Measurements from ENCODE around the gene P2RX4. TPM values are rescaled to one million over a fixed set of nuclear protein-coding genes. Genes with fewer than 3 reads are reported as not detected.

Gene P2RX4
- polyA plus RNA-seq, 3 donors: 61.8 to 87.7 (median 74.7) TPM

- Histone ChIP-seq H3K27ac (ENCODE audit: low read depth in 1 of 2, low read length in 2 of 2) (peak overlapping the region; percentile 1 to 31), H3K36me3 (replicated peaks in 1 of 2; ENCODE audit: control insufficient read depth in 1 of 2, insufficient read depth in 2 of 2, low read length in 2 of 2) (peaks cover 60 to 83% of the 10 kb centered on the region in 2 donors), H3K9ac (ENCODE audit: insufficient read depth, low read length, poor library complexity, severe bottlenecking) (no peak overlapping the region), H3K4me2 (replicated peaks; ENCODE audit: extremely low read depth, low read length, poor library complexity, severe bottlenecking) (no peak overlapping the region), H3K79me2 (ENCODE audit: insufficient read depth, low read length) (peaks cover 11% of the 10 kb centered on the region), H3K4me1 (ENCODE audit: control insufficient read depth in 1 of 2, insufficient read depth in 2 of 2, low read length in 2 of 2) (peaks cover 13 to 17% of the 10 kb centered on the region in 2 donors), H4K20me1 (ENCODE audit: insufficient read depth, low read length) (peaks cover 9% of the 10 kb centered on the region), H2AFZ (ENCODE audit: insufficient read depth, low read depth, low read length, poor library complexity, severe bottlenecking) (no peak overlapping the region), H3K27me3 (ENCODE audit: control insufficient read depth in 2 of 2, insufficient read depth in 2 of 2, low read length in 2 of 2) (no peaks in the 10 kb centered on the region), H3K4me3 (replicated peaks in 1 of 3; ENCODE audit: low read depth in 2 of 3, low read length in 3 of 3) (no peak overlapping the region), H3K9me3 (replicated peaks in 1 of 2; ENCODE audit: control insufficient read depth in 1 of 2, insufficient read depth in 1 of 2, low read length in 2 of 2) (no peaks in the 10 kb centered on the region)
- intact Hi-C loops (cut with micrococcal nuclease): loop anchor here in 1 of 2 donors (5.0 kb wide), 1 partner anchor 161 kb away; no protein-coding TSS in a partner anchor
- no peaks in the 10 kb centered on the region for H3K9me3 Mint-ChIP-seq
- WGBS (ENCODE audit: insufficient coverage): 65% methylated on average over 8 of the region's 19 CpGs
- peak; percentile 62 for TF ChIP-seq CTCF (IDR thresholded peaks at IDR 0.05)
- DNase-seq: peak in 2 of 3 donors; percentile 34 to 51
- H3K4me1 Mint-ChIP-seq: peaks cover 22% of the 10 kb centered on the region
- peak overlapping the region in 4 of 7 donors; percentile 33 to 79 (median 68) for H3K27ac Mint-ChIP-seq
- peaks cover 0 to 4% (median 3%) of the 10 kb centered on the region in 3 donors for H3K27me3 Mint-ChIP-seq (ENCODE audit: low read depth in 3 of 3)
- H3K4me3 Mint-ChIP-seq: no peak overlapping the region
- H3K36me3 Mint-ChIP-seq: peaks cover 71 to 88% of the 10 kb centered on the region in 2 donors
These were observed 13.7 kb downstream of the P2RX4 start for GRCh38 chr12:121223292-121224285.

GRCh38 chr12:121224591-121224990, 14.7 kb downstream of the P2RX4 start:
- Mint-ChIP-seq H3K9me3 (no peaks in the 10 kb centered on the region), H3K4me1 (peaks cover 23% of the 10 kb centered on the region), H3K4me3 (no peak overlapping the region), H3K36me3 (peaks cover 71 to 88% of the 10 kb centered on the region in 2 donors), H3K27me3 (ENCODE audit: low read depth in 3 of 3) (peaks cover 0 to 4% (median 0%) of the 10 kb centered on the region in 3 donors), H3K27ac (peak overlapping the region in 3 of 7 donors; percentile 51 to 74 (median 67))
- H3K9me3 ChIP-seq (replicated peaks in 1 of 2; ENCODE audit: control insufficient read depth in 1 of 2, insufficient read depth in 1 of 2, low read length in 2 of 2): no peaks in the 10 kb centered on the region
- peaks cover 61 to 84% of the 10 kb centered on the region in 2 donors for H3K36me3 ChIP-seq (replicated peaks in 1 of 2; ENCODE audit: control insufficient read depth in 1 of 2, insufficient read depth in 2 of 2, low read length in 2 of 2)
- no peak overlapping the region for H2AFZ ChIP-seq (ENCODE audit: insufficient read depth, low read depth, low read length, poor library complexity, severe bottlenecking)
- 32% methylated on average over 8 of the region's 8 CpGs for WGBS (ENCODE audit: insufficient coverage)
- no peak for DNase-seq
- no peaks in the 10 kb centered on the region for H3K27me3 ChIP-seq (ENCODE audit: control insufficient read depth in 2 of 2, insufficient read depth in 2 of 2, low read length in 2 of 2)
- H3K27ac ChIP-seq (ENCODE audit: low read depth in 1 of 2, low read length in 2 of 2): no peak overlapping the region
- TF ChIP-seq CTCF (IDR thresholded peaks at IDR 0.05): no peak
- H4K20me1 ChIP-seq (ENCODE audit: insufficient read depth, low read length): peaks cover 9% of the 10 kb centered on the region
- peaks cover 13 to 17% of the 10 kb centered on the region in 2 donors for H3K4me1 ChIP-seq (ENCODE audit: control insufficient read depth in 1 of 2, insufficient read depth in 2 of 2, low read length in 2 of 2)
- no peak overlapping the region for H3K4me2 ChIP-seq (replicated peaks; ENCODE audit: extremely low read depth, low read length, poor library complexity, severe bottlenecking)
- intact Hi-C loops (cut with micrococcal nuclease): loop anchor here in 1 of 2 donors (5.0 kb wide), 1 partner anchor 162 kb away; no protein-coding TSS in a partner anchor
- H3K79me2 ChIP-seq (ENCODE audit: insufficient read depth, low read length): peaks cover 3% of the 10 kb centered on the region
- no peak overlapping the region for H3K4me3 ChIP-seq (replicated peaks in 1 of 3; ENCODE audit: low read depth in 2 of 3, low read length in 3 of 3)
- no peak overlapping the region for H3K9ac ChIP-seq (ENCODE audit: insufficient read depth, low read length, poor library complexity, severe bottlenecking)
